Kidney epithelial cell (primary cell): ENCODE results near the gene NT5C. TPM values are rescaled to one million over a fixed set of nuclear protein-coding genes. Genes with fewer than 3 reads are reported as not detected.
"Not testable (repeated sequence)": the region's sequence is repeated elsewhere in the genome, so short reads cannot be mapped to it uniquely, and the experiment has no call there.

Source experiments
- DNase-seq: peaks from one replicate; pipeline ENCODE4 v3.0.0-alpha.2; 2010; ENCODE audit warnings: low read depth
- H3K27me3 ChIP-seq: 2 replicates; pipeline ENCODE4 v1.6.0; 2011; ENCODE audit warnings: low read length; ENCODE audit not compliant: control insufficient read depth, insufficient read depth
- H3K36me3 ChIP-seq: 2 replicates; pipeline ENCODE4 v1.5.1; 2011; ENCODE audit warnings: low read length; ENCODE audit not compliant: control insufficient read depth, insufficient read depth
- H3K4me3 ChIP-seq: 2 replicates; pipeline ENCODE4 v1.5.1; 2011; ENCODE audit warnings: low read depth, mild to moderate bottlenecking, control low read depth, low read length
- total RNA-seq: library from RNA; depleted of rRNA; stranded (reverse); fragments of >200 nt; gene quantifications from 2 replicates; pipeline ENCODE4 v1.2.3, GENCODE V29; 2015
- TF ChIP-seq, protein P1 (sequence below): IDR thresholded peaks from 2 replicates; pipeline ENCODE4 v1.5.1; 2011; ENCODE audit warnings: mild to moderate bottlenecking, moderate library complexity, low read length, control low read depth, inconsistent platforms; ENCODE audit not compliant: insufficient read depth, poor library complexity, severe bottlenecking

NT5C gene
- total RNA-seq, 1 donor from 2014 or later, result 114 TPM

- H3K4me3 ChIP-seq, result no peak overlapping the region
- DNase-seq, result no peak
- no peaks in the 10 kb centered on the region for H3K27me3 ChIP-seq
- TF ChIP-seq, protein P1, sequence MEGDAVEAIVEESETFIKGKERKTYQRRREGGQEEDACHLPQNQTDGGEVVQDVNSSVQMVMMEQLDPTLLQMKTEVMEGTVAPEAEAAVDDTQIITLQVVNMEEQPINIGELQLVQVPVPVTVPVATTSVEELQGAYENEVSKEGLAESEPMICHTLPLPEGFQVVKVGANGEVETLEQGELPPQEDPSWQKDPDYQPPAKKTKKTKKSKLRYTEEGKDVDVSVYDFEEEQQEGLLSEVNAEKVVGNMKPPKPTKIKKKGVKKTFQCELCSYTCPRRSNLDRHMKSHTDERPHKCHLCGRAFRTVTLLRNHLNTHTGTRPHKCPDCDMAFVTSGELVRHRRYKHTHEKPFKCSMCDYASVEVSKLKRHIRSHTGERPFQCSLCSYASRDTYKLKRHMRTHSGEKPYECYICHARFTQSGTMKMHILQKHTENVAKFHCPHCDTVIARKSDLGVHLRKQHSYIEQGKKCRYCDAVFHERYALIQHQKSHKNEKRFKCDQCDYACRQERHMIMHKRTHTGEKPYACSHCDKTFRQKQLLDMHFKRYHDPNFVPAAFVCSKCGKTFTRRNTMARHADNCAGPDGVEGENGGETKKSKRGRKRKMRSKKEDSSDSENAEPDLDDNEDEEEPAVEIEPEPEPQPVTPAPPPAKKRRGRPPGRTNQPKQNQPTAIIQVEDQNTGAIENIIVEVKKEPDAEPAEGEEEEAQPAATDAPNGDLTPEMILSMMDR, result no peak
- H3K36me3 ChIP-seq, result peaks cover 2% of the 10 kb centered on the region
Measured at GRCh38 chr17:75135946-75136345, 4.4 kb upstream of the NT5C start.

- no peak for DNase-seq
- TF ChIP-seq, protein P1, result no peak
- Histone ChIP-seq H3K27me3 (no peaks in the 10 kb centered on the region), H3K36me3 (no peaks in the 10 kb centered on the region), H3K4me3 (no peak overlapping the region)
Measured at GRCh38 chr17:75135452-75135851, 3.9 kb upstream of the NT5C start.

GRCh38 chr17:75133607-75134347 lies 2.2 kb upstream of the NT5C start:
- not testable (repeated sequence) for H3K4me3 ChIP-seq, DNase-seq, H3K27me3 ChIP-seq, H3K36me3 ChIP-seq

DNA sequence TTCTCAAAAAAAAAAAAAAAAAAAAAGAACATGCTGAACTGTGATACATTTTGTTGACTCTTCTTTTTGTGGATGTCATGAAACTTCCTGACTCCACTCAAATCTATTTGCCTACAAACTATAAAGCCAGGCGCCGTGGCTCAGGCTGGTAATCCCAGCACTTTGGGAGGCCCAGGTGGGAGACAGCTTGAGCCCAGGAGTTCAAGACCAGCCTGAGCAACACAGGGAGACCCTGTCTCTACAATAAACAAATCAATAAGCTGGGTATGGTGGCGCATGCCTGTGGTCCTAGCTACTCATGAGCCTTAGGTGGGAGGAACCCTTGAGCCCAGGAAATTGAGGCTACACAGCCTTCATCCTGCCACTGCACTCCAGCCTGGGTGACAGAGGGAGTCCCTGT lies 1.5 kb upstream of the NT5C start:
- TF ChIP-seq, protein P1, result no peak
- DNase-seq, result no peak
- no peaks in the 10 kb centered on the region for H3K27me3 ChIP-seq
- H3K4me3 ChIP-seq, result no peak overlapping the region
- H3K36me3 ChIP-seq, result no peaks in the 10 kb centered on the region

- not testable (repeated sequence) for H3K36me3 ChIP-seq, H3K27me3 ChIP-seq
Measured at GRCh38 chr17:75132018-75133000, 767 bp upstream of the NT5C start.

DNA sequence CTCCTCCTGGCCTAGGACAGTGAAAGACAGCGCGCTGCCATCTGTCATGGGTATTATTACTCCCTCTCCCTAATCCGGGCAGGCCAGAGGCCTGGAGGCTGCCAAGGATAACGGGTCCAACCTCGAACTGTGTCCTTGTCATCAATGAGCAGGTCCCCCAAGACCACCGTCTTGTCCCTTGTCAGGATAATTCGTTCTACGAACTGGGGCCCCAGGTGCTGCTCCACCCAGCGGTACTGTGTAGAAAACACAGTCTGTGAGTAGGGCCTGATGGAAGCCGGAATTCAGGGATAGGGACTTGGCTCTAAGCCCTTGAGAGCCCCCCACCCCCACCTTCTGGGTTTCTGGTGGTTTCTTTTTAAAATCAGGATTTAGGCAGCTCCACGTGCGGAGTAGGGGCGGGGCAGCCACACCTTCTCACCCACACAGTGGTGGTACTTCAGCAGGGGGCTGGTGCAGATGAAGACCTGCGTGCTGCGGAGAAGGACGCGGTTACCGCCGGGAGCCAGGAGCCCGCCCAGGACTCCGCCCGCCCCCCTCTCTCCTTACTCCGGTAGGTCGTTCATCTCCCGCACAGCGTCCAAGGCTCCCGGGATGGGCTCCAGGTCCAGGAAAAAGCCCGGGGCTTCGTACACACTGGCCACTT lies 787 bp downstream of the NT5C start:
- Histone ChIP-seq H3K27me3 (no peaks in the 10 kb centered on the region), H3K4me3 (peak overlapping the region; percentile 82), H3K36me3 (no peaks in the 10 kb centered on the region)
- DNase-seq, result no peak
- TF ChIP-seq, protein P1, result peak; percentile 70

More at GRCh38 chr17:75132018-75133000, 767 bp upstream of the NT5C start:
- H3K4me3 ChIP-seq, result peak overlapping the region; percentile 82
- not testable (repeated sequence) for DNase-seq
